MCF 10A (cell line): ENCODE measurements around the gene HSBP1. TPM values are rescaled to one million over a fixed set of nuclear protein-coding genes. Genes with fewer than 3 reads are reported as not detected.

Experiments
- BruUV-seq: library from RNA; stranded (reverse); fragments of 400-500 nt; replicated peaks from 2 replicates; lab custom pipeline; 2021; lab: Mats Ljungman, UMichigan
- CTCF ChIA-PET: fragments of 300-600 bp; sonication (Branson Sonifier 250); formaldehyde crosslinking; extraction: SDS; loops from one replicate; lab custom pipeline; 2021; ENCODE audit warnings: antibody characterized with exemption, inconsistent platforms; lab: Yijun Ruan, JAX
- POLR2A ChIA-PET: fragments of 300-600, 350-650 bp; sonication (Branson Sonifier 250); formaldehyde crosslinking; extraction: SDS; loops from one replicate; lab custom pipeline; 2020; ENCODE audit warnings: antibody characterized with exemption, inconsistent platforms; lab: Yijun Ruan, JAX
- DNase-seq: peaks from one replicate; pipeline ENCODE4 v3.0.0-alpha.2; 2018; ENCODE audit not compliant: unreplicated experiment
- H3K27ac Mint-ChIP-seq: one replicate; pipeline ENCODE4 v1.8.0; 2022; ENCODE audit warnings: mild to moderate bottlenecking, low read depth, mixed read lengths; ENCODE audit not compliant: unreplicated experiment
- H3K27me3 Mint-ChIP-seq: one replicate; pipeline ENCODE4 v1.8.0; 2022; ENCODE audit warnings: mixed read lengths; ENCODE audit not compliant: insufficient read depth, unreplicated experiment
- H3K36me3 Mint-ChIP-seq: one replicate; pipeline ENCODE4 v1.8.0; 2022; ENCODE audit warnings: mild to moderate bottlenecking, moderate library complexity, mixed read lengths; ENCODE audit not compliant: insufficient read depth, unreplicated experiment
- H3K4me1 Mint-ChIP-seq: one replicate; pipeline ENCODE4 v1.8.0; 2022; ENCODE audit warnings: mixed read lengths; ENCODE audit not compliant: insufficient read depth, unreplicated experiment
- H3K4me3 Mint-ChIP-seq: one replicate; pipeline ENCODE4 v1.8.0; 2022; ENCODE audit warnings: mild to moderate bottlenecking, moderate library complexity, mixed read lengths; ENCODE audit not compliant: unreplicated experiment
- H3K9me3 Mint-ChIP-seq: one replicate; pipeline ENCODE4 v1.8.0; 2022; ENCODE audit warnings: mixed read lengths; ENCODE audit not compliant: unreplicated experiment
- CTCF ChIP-seq: fragments of 200-600 bp; IDR thresholded peaks from one replicate; pipeline ENCODE4 v1.8.0; 2022; ENCODE audit warnings: antibody characterized with exemption, mild to moderate bottlenecking; ENCODE audit not compliant: unreplicated experiment
- intact Hi-C: fragments of 100-400 bp; cut with micrococcal nuclease; formaldehyde crosslinking; loops from 2 replicates; pipeline ENCODE4 v1.14.1; 2022
- total RNA-seq: library from RNA; stranded (reverse); gene quantifications from 2 replicates; pipeline ENCODE4 v1.2.3, GENCODE V29; 2022

The HSBP1 gene
- total RNA-seq, 1 experiment from 2014 or later, result 101 TPM

GRCh38 chr16:83839561-83839960 lies 31.8 kb downstream of the HSBP1 start:
- peaks cover 4% of the 10 kb centered on the region for H3K4me1 Mint-ChIP-seq

GRCh38 chr16:83840060-83840617 lies 32.4 kb downstream of the HSBP1 start:
- CTCF ChIA-PET, result no interaction called here
- intact Hi-C loops, result no loop called here
- POLR2A ChIA-PET, result no interaction called here
- no peak overlapping the region for H3K4me3 Mint-ChIP-seq
- no peak overlapping the region for H3K27ac Mint-ChIP-seq
- H3K9me3 Mint-ChIP-seq, result no peaks in the 10 kb centered on the region
- H3K27me3 Mint-ChIP-seq, result peaks cover 12% of the 10 kb centered on the region
- no peaks in the 10 kb centered on the region for H3K36me3 Mint-ChIP-seq
- DNase-seq, result no peak
- no TSS peak for BruUV-seq
- TF ChIP-seq CTCF, result no peak
- H3K4me1 Mint-ChIP-seq, result peaks cover 4% of the 10 kb centered on the region

More at GRCh38 chr16:83839561-83839960, 31.8 kb downstream of the HSBP1 start:
- POLR2A ChIA-PET, result no interaction called here
- BruUV-seq, result no TSS peak
- Mint-ChIP-seq H3K36me3 (no peaks in the 10 kb centered on the region), H3K27me3 (peaks cover 12% of the 10 kb centered on the region), H3K9me3 (no peaks in the 10 kb centered on the region), H3K4me3 (no peak overlapping the region), H3K27ac (no peak overlapping the region)
- intact Hi-C loops, result no loop called here
- CTCF ChIA-PET, result no interaction called here
- no peak for TF ChIP-seq CTCF
- no peak for DNase-seq

GRCh38 chr16:83842291-83842690 lies 34.5 kb downstream of the HSBP1 start:
- ChIA-PET CTCF (interaction anchor here (0.5 to 1.5 kb wide), 4 partner anchors 15 to 1458 kb away, joined by 3 to 5 read pairs (median 4); no protein-coding TSS in a partner anchor), POLR2A (no interaction called here)
- H3K36me3 Mint-ChIP-seq, result no peaks in the 10 kb centered on the region
- intact Hi-C loops, result no loop called here
- no peak overlapping the region for H3K27ac Mint-ChIP-seq
- no peak overlapping the region for H3K4me3 Mint-ChIP-seq
- DNase-seq, result no peak
- H3K27me3 Mint-ChIP-seq, result peaks cover 12% of the 10 kb centered on the region
- no TSS peak for BruUV-seq
- peaks cover 7% of the 10 kb centered on the region for H3K4me1 Mint-ChIP-seq
- no peaks in the 10 kb centered on the region for H3K9me3 Mint-ChIP-seq
- TF ChIP-seq CTCF, result no peak

GRCh38 chr16:83842756-83843507 lies 35.2 kb downstream of the HSBP1 start:
- intact Hi-C loops, result no loop called here
- peaks cover 7% of the 10 kb centered on the region for H3K27me3 Mint-ChIP-seq
- H3K4me1 Mint-ChIP-seq, result peaks cover 14% of the 10 kb centered on the region
- no peak overlapping the region for H3K27ac Mint-ChIP-seq
- ChIA-PET POLR2A (no interaction called here), CTCF (interaction anchor here (0.5 to 1.5 kb wide), 5 partner anchors 14 to 1458 kb away, joined by 3 to 5 read pairs (median 4); no protein-coding TSS in a partner anchor)
- H3K36me3 Mint-ChIP-seq, result no peaks in the 10 kb centered on the region
- DNase-seq, result no peak
- BruUV-seq, result no TSS peak
- TF ChIP-seq CTCF, result no peak
- no peaks in the 10 kb centered on the region for H3K9me3 Mint-ChIP-seq
- no peak overlapping the region for H3K4me3 Mint-ChIP-seq
